ENCODE results near the gene RBSN.

GRCh38 chr3:15051531-15051930 is 47.4 kb downstream of the RBSN start:
- TF ChIP-seq CTCF (IDR thresholded peaks at IDR 0.05) (no peak), POLR2A (IDR thresholded peaks at IDR 0.05) (no peak), POLR2AphosphoS5 (IDR thresholded peaks at IDR 0.05; ENCODE audit: insufficient read depth in 1 of 2, low read depth in 1 of 2) (no peak)

All from vagina (tissue), 2 donors.